Coronary artery (tissue), 2 donors: ENCODE data around the gene KANK2.

Source experiments
- DNase-seq: peaks from one replicate; pipeline ENCODE4 v3.0.0-alpha.2; 2017; ENCODE audit warnings: low spot score
- H3K27ac ChIP-seq, 2 donors: fragments of 200-600 bp; sonication (generic); one replicate each; pipeline ENCODE4 v1.5.1; 2016 to 2019
- H3K4me3 ChIP-seq: fragments of 200-600 bp; sonication (generic); 2 replicates; pipeline ENCODE4 v1.5.1; 2016; ENCODE audit warnings: mild to moderate bottlenecking, moderate library complexity
- CTCF ChIP-seq: fragments of 200-600 bp; sonication (generic); IDR thresholded peaks from one replicate; pipeline ENCODE4 v1.5.1; 2019; ENCODE audit warnings: antibody characterized with exemption

The KANK2 gene

GRCh38 chr19:11225815-11226214 lies 28.5 kb upstream of the KANK2 start:
- Histone ChIP-seq H3K27ac (no peak overlapping the region), H3K4me3 (no peak overlapping the region)
- no peak for TF ChIP-seq CTCF

GRCh38 chr19:11225172-11225571 lies 27.8 kb upstream of the KANK2 start:
- DNase-seq: no peak
- Histone ChIP-seq H3K4me3 (no peak overlapping the region), H3K27ac (no peak overlapping the region)
- no peak for TF ChIP-seq CTCF

More at GRCh38 chr19:11225815-11226214, 28.5 kb upstream of the KANK2 start:
- no peak for DNase-seq

GRCh38 chr19:11224429-11224828 lies 27.1 kb upstream of the KANK2 start:
- TF ChIP-seq CTCF: no peak
- H3K27ac ChIP-seq: no peak overlapping the region
- H3K4me3 ChIP-seq: no peak overlapping the region
- no peak for DNase-seq

- Histone ChIP-seq H3K4me3 (no peak overlapping the region), H3K27ac (no peak overlapping the region)
- TF ChIP-seq CTCF: no peak
- DNase-seq: no peak
Measured at GRCh38 chr19:11223200-11223599, 25.9 kb upstream of the KANK2 start.

- no peak for DNase-seq
- Histone ChIP-seq H3K27ac (no peak overlapping the region), H3K4me3 (no peak overlapping the region)
- no peak for TF ChIP-seq CTCF
Measured at GRCh38 chr19:11221082-11221598, 23.8 kb upstream of the KANK2 start.

- TF ChIP-seq CTCF: no peak
- Histone ChIP-seq H3K27ac (no peak overlapping the region), H3K4me3 (no peak overlapping the region)
- DNase-seq: no peak
Measured at GRCh38 chr19:11214387-11214786, 17.0 kb upstream of the KANK2 start.

GRCh38 chr19:11210656-11210928 lies 13.2 kb upstream of the KANK2 start:
- no peak for TF ChIP-seq CTCF
- no peak overlapping the region for H3K27ac ChIP-seq
- DNase-seq: no peak
- H3K4me3 ChIP-seq: no peak overlapping the region
